Muscle layer of duodenum (tissue), 2 donors: ENCODE measurements around the gene GALNS.
"Not testable (repeated sequence)": the region's sequence is repeated elsewhere in the genome, so short reads cannot be mapped to it uniquely, and the experiment has no call there.

Experiments
- H3K27ac ChIP-seq: one replicate; pipeline ENCODE4 v1.7.0; 2013; ENCODE audit warnings: mild to moderate bottlenecking, low read length
- H3K27me3 ChIP-seq: one replicate; pipeline ENCODE4 v1.7.0; 2013; ENCODE audit warnings: low read depth, mild to moderate bottlenecking, control low read depth, low read length
- H3K36me3 ChIP-seq, 2 donors: one replicate each; pipeline ENCODE4 v1.7.0; 2013; ENCODE audit warnings: low read length in 2 of 2, control low read depth in 1 of 2, mild to moderate bottlenecking in 1 of 2; ENCODE audit not compliant: insufficient read depth in 2 of 2, control insufficient read depth in 1 of 2
- H3K4me1 ChIP-seq, 2 donors: one replicate each; pipeline ENCODE4 v1.7.0; 2013; ENCODE audit warnings: low read length in 2 of 2, mild to moderate bottlenecking in 2 of 2, control low read depth in 1 of 2, moderate library complexity in 1 of 2; ENCODE audit not compliant: insufficient read depth in 2 of 2, control insufficient read depth in 1 of 2
- H3K4me3 ChIP-seq, 2 donors: one replicate each; pipeline ENCODE4 v1.7.0; 2013; ENCODE audit warnings: low read length in 2 of 2, low read depth in 1 of 2, mild to moderate bottlenecking in 1 of 2
- H3K9me3 ChIP-seq, 2 donors: one replicate each; pipeline ENCODE4 v1.7.0; 2013; ENCODE audit warnings: low read length in 2 of 2, control low read depth in 1 of 2, mild to moderate bottlenecking in 1 of 2; ENCODE audit not compliant: control insufficient read depth in 1 of 2
- donor health status: healthy.

Gene GALNS

GRCh38 chr16:88792668-88793250 lies 64.0 kb downstream of the GALNS start:
- Histone ChIP-seq H3K4me3 (no peak overlapping the region), H3K9me3 (no peaks in the 10 kb centered on the region), H3K27me3 (peaks cover 4% of the 10 kb centered on the region), H3K27ac (no peak overlapping the region), H3K4me1 (peaks cover 0 to 7% of the 10 kb centered on the region in 2 donors), H3K36me3 (no peaks in the 10 kb centered on the region)

GRCh38 chr16:88792078-88792550 lies 64.6 kb downstream of the GALNS start:
- peaks cover 0 to 7% of the 10 kb centered on the region in 2 donors for H3K4me1 ChIP-seq
- H3K4me3 ChIP-seq, result no peak overlapping the region
- no peaks in the 10 kb centered on the region for H3K9me3 ChIP-seq
- H3K27ac ChIP-seq, result no peak overlapping the region
- peaks cover 4% of the 10 kb centered on the region for H3K27me3 ChIP-seq
- H3K36me3 ChIP-seq, result no peaks in the 10 kb centered on the region

DNA sequence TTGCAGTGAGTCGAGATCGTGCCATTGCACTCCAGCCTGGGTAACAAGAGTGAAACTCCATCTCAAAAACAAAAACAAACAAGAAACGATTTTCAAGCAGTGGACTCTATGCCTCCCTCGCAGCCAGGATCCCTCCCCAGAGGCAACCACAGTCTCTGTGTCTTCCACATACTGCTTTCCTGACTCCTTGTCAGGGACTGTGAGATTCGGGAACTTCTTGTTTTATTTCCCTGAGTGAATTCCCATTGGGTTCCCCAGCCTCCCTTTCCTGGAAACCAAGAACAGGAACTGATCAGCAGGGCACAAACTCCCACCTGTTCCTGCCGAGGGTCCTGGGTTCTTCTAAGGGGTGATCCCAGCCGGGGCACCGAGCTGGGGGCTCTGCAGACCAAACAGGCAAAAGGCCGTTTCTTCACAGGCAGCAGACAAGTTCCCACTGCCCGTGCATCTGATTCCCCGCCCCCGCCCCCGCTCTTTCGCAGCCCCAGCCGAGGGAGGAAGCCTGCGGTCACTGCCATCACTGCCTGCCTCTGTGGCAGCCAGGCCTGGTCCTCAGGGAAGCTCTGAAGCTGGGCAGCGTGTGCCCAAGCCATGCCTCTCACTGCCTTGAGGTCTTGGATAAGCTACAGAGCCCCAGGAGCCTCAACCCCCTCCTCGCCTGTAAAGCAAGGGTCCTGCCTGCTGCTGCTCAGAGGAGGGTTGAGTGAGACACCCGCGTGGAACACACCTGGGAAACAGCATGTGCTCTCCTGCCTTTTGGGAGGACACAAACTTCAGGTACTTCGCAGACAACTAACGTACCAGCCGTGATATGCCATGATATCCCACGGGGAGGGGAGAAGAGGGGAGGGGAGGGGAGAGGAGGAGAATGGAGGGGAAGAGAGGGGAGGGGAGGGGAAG lies 66.2 kb downstream of the GALNS start:
- Histone ChIP-seq H3K4me1 (peaks cover 0 to 9% of the 10 kb centered on the region in 2 donors), H3K9me3 (no peaks in the 10 kb centered on the region), H3K4me3 (no peak overlapping the region), H3K27ac (no peak overlapping the region), H3K36me3 (no peaks in the 10 kb centered on the region), H3K27me3 (peaks cover 4% of the 10 kb centered on the region)

GRCh38 chr16:88789594-88789993 lies 67.2 kb downstream of the GALNS start:
- Histone ChIP-seq H3K36me3 (no peaks in the 10 kb centered on the region), H3K4me3 (no peak overlapping the region), H3K9me3 (no peaks in the 10 kb centered on the region), H3K27me3 (peaks cover 4% of the 10 kb centered on the region), H3K4me1 (peaks cover 0 to 11% of the 10 kb centered on the region in 2 donors), H3K27ac (no peak overlapping the region)

DNA sequence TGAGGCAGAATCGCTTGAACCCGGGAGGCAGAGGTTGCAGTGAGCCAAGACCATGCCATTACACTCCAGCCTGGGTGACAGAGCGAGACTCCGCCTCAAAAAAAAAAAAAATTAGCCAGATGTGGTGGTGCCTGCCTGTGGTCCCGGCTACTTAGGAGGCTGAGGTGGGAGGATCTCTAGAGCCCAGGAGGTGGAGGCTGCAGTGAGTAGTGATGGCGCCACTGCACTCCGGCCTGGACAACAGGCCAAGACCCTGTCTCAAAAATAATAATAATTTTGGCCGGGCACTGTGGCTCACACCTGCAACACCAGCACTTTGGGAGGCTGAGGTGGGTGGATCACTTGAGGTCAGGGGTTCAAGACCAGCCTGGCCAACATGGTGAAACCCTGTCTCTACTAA lies 68.0 kb downstream of the GALNS start:
- not testable (repeated sequence) for H3K9me3 ChIP-seq, H3K27ac ChIP-seq, H3K36me3 ChIP-seq, H3K4me3 ChIP-seq, H3K27me3 ChIP-seq
- peaks cover 0 to 15% of the 10 kb centered on the region in 2 donors for H3K4me1 ChIP-seq

- Histone ChIP-seq H3K27me3 (no peaks in the 10 kb centered on the region), H3K9me3 (no peaks in the 10 kb centered on the region), H3K4me3 (no peak overlapping the region), H3K36me3 (peaks cover 0 to 4% of the 10 kb centered on the region in 2 donors), H3K27ac (no peak overlapping the region), H3K4me1 (peaks cover 0 to 19% of the 10 kb centered on the region in 2 donors)
These were observed 69.0 kb downstream of the GALNS start for GRCh38 chr16:88787579-88788314.

GRCh38 chr16:88785106-88785924 lies 71.4 kb downstream of the GALNS start, which contains the start of gene PIEZO1:
PIEZO1 (minus strand) TSS chr16:88785220; CDS start chr16:88784964, 256 bp downstream.
- Histone ChIP-seq H3K27ac (peak within 1 kb of the TSS; percentile 81), H3K4me1 (peaks cover 10 to 41% of the 10 kb centered on the region in 2 donors), H3K4me3 (peak within 1 kb of the TSS; percentile 56 to 62), H3K36me3 (peaks cover 0 to 4% of the 10 kb centered on the region in 2 donors), H3K9me3 (no peaks in the 10 kb centered on the region), H3K27me3 (no peaks in the 10 kb centered on the region)

GRCh38 chr16:88784856-88785105 lies 72.0 kb downstream of the GALNS start:
- Histone ChIP-seq H3K4me3 (peak overlapping the region in 1 of 2 donors; percentile 62), H3K27me3 (no peaks in the 10 kb centered on the region), H3K27ac (no peak overlapping the region), H3K36me3 (peaks cover 0 to 4% of the 10 kb centered on the region in 2 donors), H3K9me3 (no peaks in the 10 kb centered on the region), H3K4me1 (peaks cover 10 to 46% of the 10 kb centered on the region in 2 donors)

- Histone ChIP-seq H3K9me3 (no peaks in the 10 kb centered on the region), H3K4me3 (peak overlapping the region; percentile 56 to 62), H3K36me3 (peaks cover 0 to 4% of the 10 kb centered on the region in 2 donors), H3K27me3 (no peaks in the 10 kb centered on the region), H3K4me1 (peaks cover 10 to 51% of the 10 kb centered on the region in 2 donors), H3K27ac (peak overlapping the region; percentile 81)
These were observed 72.5 kb downstream of the GALNS start for GRCh38 chr16:88784074-88784855.

DNA sequence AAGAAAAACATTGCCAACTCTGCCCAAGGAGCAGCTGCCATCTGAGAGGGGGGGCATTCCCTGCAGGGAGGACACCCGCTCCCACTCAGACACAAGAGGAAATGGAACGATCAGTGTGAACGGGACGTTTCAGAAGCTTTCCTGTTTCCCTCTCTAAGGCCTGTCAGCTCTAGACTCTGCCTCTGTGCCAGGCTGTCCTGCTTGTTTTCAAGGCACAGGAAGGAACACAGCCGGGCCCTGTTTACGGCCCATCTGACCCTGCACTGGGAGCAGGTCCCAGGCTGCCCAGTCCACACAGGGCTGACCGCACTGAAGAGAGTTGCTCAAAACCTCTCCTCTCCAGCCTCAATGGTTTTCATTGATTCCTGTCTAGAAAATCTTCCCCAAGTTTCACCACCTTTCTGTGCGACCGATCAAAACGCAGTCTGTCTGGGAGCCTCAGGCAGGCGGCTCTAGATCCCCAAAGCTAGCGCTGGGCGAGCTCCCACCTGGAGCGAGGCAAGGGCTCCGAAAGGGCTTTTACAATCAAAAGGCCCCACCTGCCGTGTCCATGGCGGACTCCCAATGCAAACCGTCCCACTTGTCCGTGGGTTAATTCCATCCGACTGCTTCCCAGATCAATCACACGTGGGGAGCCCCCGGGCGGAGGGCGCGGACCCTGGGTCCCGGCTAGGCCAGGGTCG lies 73.2 kb downstream of the GALNS start:
- Histone ChIP-seq H3K27me3 (no peaks in the 10 kb centered on the region), H3K4me1 (peaks cover 10 to 56% of the 10 kb centered on the region in 2 donors), H3K4me3 (peak overlapping the region; percentile 56 to 62), H3K9me3 (no peaks in the 10 kb centered on the region), H3K27ac (peak overlapping the region; percentile 81), H3K36me3 (peaks cover 0 to 4% of the 10 kb centered on the region in 2 donors)
